CD4-positive, CD25-positive, alpha-beta regulatory T cell (primary cell): Measurements from ENCODE around the gene TIAM2. TPM values are rescaled to one million over a fixed set of nuclear protein-coding genes. Genes with fewer than 3 reads are reported as not detected.
"Not testable (repeated sequence)": the region's sequence is repeated elsewhere in the genome, so short reads cannot be mapped to it uniquely, and the experiment has no call there.

Experiments
- ATAC-seq, 2 donors: fragments of 150-1000 bp; cut with Tn5 transposase; one replicate each; pipeline ENCODE4 v1.10.0; 2021; ENCODE audit warnings: low read depth in 2 of 2, moderate number of reproducible peaks in 2 of 2, moderate library complexity in 1 of 2
- DNase-seq, 3 donors: peaks; one replicate each; pipeline versions ENCODE4 v3.0.0 to v3.0.0-alpha.2; 2012 to 2022; ENCODE audit warnings: mixed read lengths in 1 of 3
- H3K27ac ChIP-seq: one replicate; pipeline ENCODE4 v1.7.0; 2013; ENCODE audit warnings: mild to moderate bottlenecking, low read length; ENCODE audit not compliant: insufficient read depth, poor library complexity, severe bottlenecking
- H3K27me3 ChIP-seq: one replicate; pipeline ENCODE4 v1.7.0; 2013; ENCODE audit warnings: low read length; ENCODE audit not compliant: control insufficient read depth, insufficient read depth
- H3K36me3 ChIP-seq: one replicate; pipeline ENCODE4 v1.7.0; 2013; ENCODE audit warnings: mild to moderate bottlenecking, low read length, moderate library complexity; ENCODE audit not compliant: control insufficient read depth, insufficient read depth
- H3K4me1 ChIP-seq: 2 replicates; pipeline ENCODE4 v1.7.0; 2013; ENCODE audit warnings: mild to moderate bottlenecking, low read length; ENCODE audit not compliant: insufficient read depth, control insufficient read depth, poor library complexity, severe bottlenecking
- H3K4me3 ChIP-seq: one replicate; pipeline ENCODE4 v1.7.0; 2013; ENCODE audit warnings: low read depth, mild to moderate bottlenecking, low read length, moderate library complexity
- H3K9me3 ChIP-seq, 2 experiments: 1 replicate in 1 of 2; 2 replicates in 1 of 2; pipeline ENCODE4 v1.7.0; 2013; ENCODE audit warnings: low read length in 2 of 2, mild to moderate bottlenecking in 1 of 2, moderate library complexity in 1 of 2; ENCODE audit not compliant: control insufficient read depth in 2 of 2
- H3K27ac Mint-ChIP-seq, 3 donors: one replicate each; pipeline ENCODE4 v1.8.0; 2020 to 2022; ENCODE audit warnings: mild to moderate bottlenecking in 3 of 3, mixed read lengths in 3 of 3, moderate library complexity in 2 of 3
- H3K27me3 Mint-ChIP-seq: one replicate; pipeline ENCODE4 v1.8.0; 2022; ENCODE audit warnings: mild to moderate bottlenecking, mixed read lengths
- H3K36me3 Mint-ChIP-seq: one replicate; pipeline ENCODE4 v1.8.0; 2020; ENCODE audit warnings: mixed read lengths
- H3K4me1 Mint-ChIP-seq, 4 donors: one replicate each; pipeline ENCODE4 v1.8.0; 2020 to 2022; ENCODE audit warnings: mixed read lengths in 4 of 4, mild to moderate bottlenecking in 1 of 4
- H3K4me3 Mint-ChIP-seq, 4 donors: one replicate each; pipeline ENCODE4 v1.8.0; 2020 to 2022; ENCODE audit warnings: mild to moderate bottlenecking in 4 of 4, mixed read lengths in 4 of 4, moderate library complexity in 3 of 4
- H3K9me3 Mint-ChIP-seq, 7 donors: one replicate each; pipeline ENCODE4 v1.8.0; 2020 to 2022; ENCODE audit warnings: mixed read lengths in 7 of 7, mild to moderate bottlenecking in 3 of 7, moderate library complexity in 2 of 7
- polyA plus RNA-seq, 4 donors: library from polyadenylated mRNA; unstranded; fragments of 300-500 nt; fragmentation: Illumina TruSeq; gene quantifications; one replicate each; pipeline ENCODE4 v1.2.3, GENCODE V29; 2021
- total RNA-seq: library from RNA; stranded (reverse); gene quantifications from one replicate; pipeline ENCODE4 v1.2.3, GENCODE V29; 2022

TIAM2 gene
- total and polyA plus RNA-seq, 5 donors from 2014 or later = 0.66 to 5.9 (median 1.3) TPM

- DNase-seq (no peak), ATAC-seq (no peak)
- Mint-ChIP-seq H3K27ac (no peak overlapping the region), H3K9me3 (peaks cover 0 to 2% (median 0%) of the 10 kb centered on the region in 7 donors), H3K36me3 (no peaks in the 10 kb centered on the region), H3K4me1 (peaks cover 0 to 7% (median 2%) of the 10 kb centered on the region in 4 donors), H3K4me3 (no peak overlapping the region), H3K27me3 (peaks cover 9% of the 10 kb centered on the region)
- Histone ChIP-seq H3K27ac (no peak overlapping the region), H3K4me3 (no peak overlapping the region), H3K9me3 (no peaks in the 10 kb centered on the region), H3K4me1 (no peaks in the 10 kb centered on the region), H3K36me3 (no peaks in the 10 kb centered on the region), H3K27me3 (no peaks in the 10 kb centered on the region)
Observed at GRCh38 chr6:155014670-155015300, 19.7 kb downstream of the TIAM2 start.

- not testable (repeated sequence) for H3K9me3 ChIP-seq, H3K4me1 Mint-ChIP-seq, H3K27ac ChIP-seq, DNase-seq, H3K27ac Mint-ChIP-seq, H3K4me1 ChIP-seq, ATAC-seq, H3K4me3 Mint-ChIP-seq, H3K36me3 Mint-ChIP-seq, H3K27me3 Mint-ChIP-seq, H3K9me3 Mint-ChIP-seq, H3K4me3 ChIP-seq, H3K27me3 ChIP-seq, H3K36me3 ChIP-seq
Observed at GRCh38 chr6:155018415-155018814, 23.3 kb downstream of the TIAM2 start.

- no peaks in the 10 kb centered on the region for H3K4me1 ChIP-seq
- ATAC-seq = no peak
- H3K9me3 Mint-ChIP-seq = no peaks in the 10 kb centered on the region
- H3K4me1 Mint-ChIP-seq = no peaks in the 10 kb centered on the region
- H3K36me3 ChIP-seq = no peaks in the 10 kb centered on the region
- H3K27ac ChIP-seq = no peak overlapping the region
- no peak overlapping the region for H3K4me3 Mint-ChIP-seq
- H3K36me3 Mint-ChIP-seq = no peaks in the 10 kb centered on the region
- no peak for DNase-seq
- H3K27me3 ChIP-seq = no peaks in the 10 kb centered on the region
- H3K9me3 ChIP-seq = no peaks in the 10 kb centered on the region
- no peaks in the 10 kb centered on the region for H3K27me3 Mint-ChIP-seq
- H3K27ac Mint-ChIP-seq = no peak overlapping the region
- no peak overlapping the region for H3K4me3 ChIP-seq
Observed at GRCh38 chr6:155021680-155022079, 26.6 kb downstream of the TIAM2 start.

GRCh38 chr6:155022721-155023120, 27.6 kb downstream of the TIAM2 start:
- H3K4me3 ChIP-seq = no peak overlapping the region
- H3K4me1 ChIP-seq = no peaks in the 10 kb centered on the region
- Mint-ChIP-seq H3K9me3 (no peaks in the 10 kb centered on the region), H3K36me3 (no peaks in the 10 kb centered on the region), H3K27me3 (no peaks in the 10 kb centered on the region), H3K4me3 (no peak overlapping the region), H3K4me1 (no peaks in the 10 kb centered on the region), H3K27ac (no peak overlapping the region)
- DNase-seq = no peak
- no peak for ATAC-seq
- no peaks in the 10 kb centered on the region for H3K27me3 ChIP-seq
- H3K9me3 ChIP-seq = no peaks in the 10 kb centered on the region
- H3K36me3 ChIP-seq = no peaks in the 10 kb centered on the region
- no peak overlapping the region for H3K27ac ChIP-seq

GRCh38 chr6:155023717-155024116, 28.6 kb downstream of the TIAM2 start:
- Mint-ChIP-seq H3K4me3 (no peak overlapping the region), H3K4me1 (no peaks in the 10 kb centered on the region), H3K27me3 (no peaks in the 10 kb centered on the region), H3K9me3 (no peaks in the 10 kb centered on the region), H3K27ac (no peak overlapping the region), H3K36me3 (no peaks in the 10 kb centered on the region)
- ATAC-seq (no peak), DNase-seq (no peak)
- no peaks in the 10 kb centered on the region for H3K27me3 ChIP-seq
- no peak overlapping the region for H3K4me3 ChIP-seq
- H3K27ac ChIP-seq = no peak overlapping the region
- no peaks in the 10 kb centered on the region for H3K4me1 ChIP-seq
- H3K9me3 ChIP-seq = no peaks in the 10 kb centered on the region
- no peaks in the 10 kb centered on the region for H3K36me3 ChIP-seq

- Mint-ChIP-seq H3K4me3 (no peak overlapping the region), H3K27ac (no peak overlapping the region), H3K27me3 (no peaks in the 10 kb centered on the region), H3K36me3 (no peaks in the 10 kb centered on the region), H3K4me1 (no peaks in the 10 kb centered on the region), H3K9me3 (no peaks in the 10 kb centered on the region)
- H3K4me1 ChIP-seq = no peaks in the 10 kb centered on the region
- H3K36me3 ChIP-seq = no peaks in the 10 kb centered on the region
- DNase-seq (no peak), ATAC-seq (no peak)
- H3K4me3 ChIP-seq = no peak overlapping the region
- no peaks in the 10 kb centered on the region for H3K9me3 ChIP-seq
- H3K27me3 ChIP-seq = no peaks in the 10 kb centered on the region
- H3K27ac ChIP-seq = no peak overlapping the region
Observed at GRCh38 chr6:155024391-155025027, 29.4 kb downstream of the TIAM2 start.

- Mint-ChIP-seq H3K9me3 (no peaks in the 10 kb centered on the region), H3K27ac (no peak overlapping the region), H3K4me3 (peak overlapping the region in 1 of 4 donors; percentile 32), H3K4me1 (no peaks in the 10 kb centered on the region), H3K27me3 (no peaks in the 10 kb centered on the region), H3K36me3 (no peaks in the 10 kb centered on the region)
- Histone ChIP-seq H3K4me3 (no peak overlapping the region), H3K9me3 (no peaks in the 10 kb centered on the region), H3K27ac (no peak overlapping the region), H3K36me3 (no peaks in the 10 kb centered on the region), H3K27me3 (no peaks in the 10 kb centered on the region), H3K4me1 (no peaks in the 10 kb centered on the region)
- no peak for DNase-seq
- ATAC-seq = no peak
Observed at GRCh38 chr6:155026022-155026705, 31.0 kb downstream of the TIAM2 start.

- no peaks in the 10 kb centered on the region for H3K4me1 ChIP-seq
- ATAC-seq (no peak), DNase-seq (no peak)
- no peaks in the 10 kb centered on the region for H3K36me3 ChIP-seq
- Mint-ChIP-seq H3K27ac (no peak overlapping the region), H3K36me3 (no peaks in the 10 kb centered on the region), H3K27me3 (no peaks in the 10 kb centered on the region), H3K9me3 (no peaks in the 10 kb centered on the region), H3K4me1 (no peaks in the 10 kb centered on the region), H3K4me3 (peak overlapping the region in 1 of 4 donors; percentile 32)
- no peaks in the 10 kb centered on the region for H3K27me3 ChIP-seq
- H3K27ac ChIP-seq = no peak overlapping the region
- H3K9me3 ChIP-seq = no peaks in the 10 kb centered on the region
- H3K4me3 ChIP-seq = no peak overlapping the region
Observed at GRCh38 chr6:155026706-155027045, 31.6 kb downstream of the TIAM2 start.
